K562 (cell line): ENCODE results near the gene CALM1. TPM values are rescaled to one million over a fixed set of nuclear protein-coding genes. Genes with fewer than 3 reads are reported as not detected.

Source experiments
- ELF4 ChIP-seq: fragments of 450-650 bp; formaldehyde crosslinking; IDR thresholded peaks from 2 replicates; pipeline ENCODE4 v1.4.0; 2022; ENCODE audit warnings: missing genetic modification characterization
- GTF2A2 ChIP-seq: IDR thresholded peaks from 2 replicates; pipeline ENCODE4 v1.6.1; 2016; ENCODE audit warnings: mild to moderate bottlenecking, missing genetic modification characterization, missing compliant biosample characterization
- ILK ChIP-seq: fragments of 450-650 bp; IDR thresholded peaks from 2 replicates; pipeline ENCODE4 v1.6.1; 2016; ENCODE audit warnings: missing genetic modification characterization, low read depth, mild to moderate bottlenecking, missing compliant biosample characterization, moderate library complexity, borderline replicate concordance
- LCOR ChIP-seq: sonication (generic); formaldehyde crosslinking; IDR thresholded peaks from 2 replicates; pipeline ENCODE4 v1.8.0; 2022; ENCODE audit warnings: mild to moderate bottlenecking, missing genetic modification reagents
- NFIX ChIP-seq: fragments of 250-450 bp; sonication (Bioruptor Pico); IDR thresholded peaks from 2 replicates; pipeline ENCODE4 v1.4.0; 2020; ENCODE audit warnings: low read depth, mild to moderate bottlenecking, moderate library complexity
- PCBP2 ChIP-seq: fragments of 200-400 bp; formaldehyde crosslinking; IDR thresholded peaks from 2 replicates; pipeline ENCODE4 v1.6.1; 2018; ENCODE audit warnings: low read length, low read depth, mild to moderate bottlenecking, moderate library complexity; ENCODE audit not compliant: poor library complexity, severe bottlenecking
- PHF20 ChIP-seq: fragments of 450-650 bp; IDR thresholded peaks from 2 replicates; pipeline ENCODE4 v1.6.1; 2018; ENCODE audit not compliant: partially characterized antibody
- POLR2AphosphoS5 ChIP-seq: IDR thresholded peaks from 2 replicates; pipeline ENCODE4 v1.6.1; 2011; ENCODE audit warnings: mild to moderate bottlenecking, low read depth, low read length, moderate library complexity; ENCODE audit not compliant: control insufficient read depth, insufficient read depth
- TCF3 ChIP-seq: sonication (generic); formaldehyde crosslinking; IDR thresholded peaks from 2 replicates; pipeline ENCODE4 v1.4.0; 2020; ENCODE audit warnings: mild to moderate bottlenecking, missing genetic modification reagents
- ZFP1 ChIP-seq: fragments of 450-650 bp; formaldehyde crosslinking; IDR thresholded peaks from 2 replicates; pipeline ENCODE4 v1.4.0; 2020; ENCODE audit warnings: mild to moderate bottlenecking, mixed read lengths
- ZNF311 ChIP-seq: fragments of 250-450 bp; sonication (Bioruptor Pico); IDR thresholded peaks from 2 replicates; pipeline ENCODE4 v1.4.0; 2020; ENCODE audit warnings: mild to moderate bottlenecking, moderate library complexity
- ZNF644 ChIP-seq: fragments of 200-800 bp; sonication (Bioruptor generic); IDR thresholded peaks from 2 replicates; pipeline ENCODE4 v1.6.1; 2016; ENCODE audit warnings: low read depth, missing genetic modification characterization, missing compliant biosample characterization
- ZNF778 ChIP-seq: fragments of 450-650 bp; formaldehyde crosslinking; IDR thresholded peaks from 2 replicates; pipeline ENCODE4 v1.4.0; 2020; ENCODE audit warnings: mild to moderate bottlenecking, moderate library complexity
- ZNF785 ChIP-seq: fragments of 250-450 bp; sonication (Bioruptor Pico); IDR thresholded peaks from 2 replicates; pipeline ENCODE4 v1.4.0; 2020; ENCODE audit warnings: mild to moderate bottlenecking
- polyA plus RNA-seq, 8 experiments: library from polyadenylated mRNA; depleted of rRNA in 4 of 8; stranded (reverse) in 5 of 8; unstranded in 3 of 8; fragments of >200 nt; fragmentation: Nextera tagmentation in 2 of 8; fragmentation: Illumina TruSeq in 1 of 8; extraction: Ambion mirVana in 2 of 8; extraction: Trizol in 1 of 8; gene quantifications; 2 replicates each; pipeline versions ENCODE4 v1.2.1 to v1.2.3, GENCODE V29; 2011 to 2014; ENCODE audit warnings: inconsistent platforms in 1 of 8, missing spikeins in 1 of 8
- total RNA-seq, 7 experiments: library from RNA; depleted of rRNA in 6 of 7; stranded (reverse); fragments of >200 nt in 6 of 7; fragmentation: Illumina TruSeq in 2 of 7; extraction: Trizol in 2 of 7; gene quantifications; 2 replicates each; pipeline versions ENCODE4 v1.2.1 to v1.2.3, GENCODE V29; 2011 to 2021; ENCODE audit warnings: low replicate concordance in 1 of 7
- TF ChIP-seq, protein P1 (sequence below), 2 experiments: fragments of 450-650 bp; conservative IDR thresholded peaks; 2 replicates each; pipeline ENCODE4 v1.6.1; 2017; ENCODE audit warnings: mild to moderate bottlenecking in 2 of 2, moderate library complexity in 2 of 2
- TF ChIP-seq, protein P2 (sequence below): fragments of 450-650 bp; IDR thresholded peaks from 2 replicates; pipeline ENCODE4 v1.6.1; 2017; ENCODE audit warnings: mild to moderate bottlenecking, moderate library complexity
- TF ChIP-seq, protein P3 (sequence below), 2 experiments: fragments of 450-650 bp in 1 of 2; sonication (generic) in 1 of 2; formaldehyde crosslinking in 1 of 2; IDR thresholded peaks in 1 of 2; conservative IDR thresholded peaks in 1 of 2; 2 replicates each; pipeline versions ENCODE4 v1.6.1 to v1.8.1; 2016 to 2023; ENCODE audit warnings: mild to moderate bottlenecking in 2 of 2, moderate library complexity in 2 of 2, inconsistent platforms in 1 of 2, missing genetic modification reagents in 1 of 2
- TF ChIP-seq, protein P4 (sequence below): fragments of 250-450 bp; sonication (Bioruptor Pico); IDR thresholded peaks from 2 replicates; pipeline ENCODE4 v1.5.0; 2021; ENCODE audit warnings: mild to moderate bottlenecking, borderline replicate concordance
- TF ChIP-seq, protein P5 (sequence below): sonication (generic); formaldehyde crosslinking; IDR thresholded peaks from 2 replicates; pipeline ENCODE4 v1.8.1; 2023; ENCODE audit warnings: mild to moderate bottlenecking, missing genetic modification reagents

The CALM1 gene
- total and polyA plus RNA-seq, 9 of the 15 experiments (the other 6 are each of a cell fraction or from before 2014, with no cell fraction given): 48.0 to 269 (median 158) TPM

DNA sequence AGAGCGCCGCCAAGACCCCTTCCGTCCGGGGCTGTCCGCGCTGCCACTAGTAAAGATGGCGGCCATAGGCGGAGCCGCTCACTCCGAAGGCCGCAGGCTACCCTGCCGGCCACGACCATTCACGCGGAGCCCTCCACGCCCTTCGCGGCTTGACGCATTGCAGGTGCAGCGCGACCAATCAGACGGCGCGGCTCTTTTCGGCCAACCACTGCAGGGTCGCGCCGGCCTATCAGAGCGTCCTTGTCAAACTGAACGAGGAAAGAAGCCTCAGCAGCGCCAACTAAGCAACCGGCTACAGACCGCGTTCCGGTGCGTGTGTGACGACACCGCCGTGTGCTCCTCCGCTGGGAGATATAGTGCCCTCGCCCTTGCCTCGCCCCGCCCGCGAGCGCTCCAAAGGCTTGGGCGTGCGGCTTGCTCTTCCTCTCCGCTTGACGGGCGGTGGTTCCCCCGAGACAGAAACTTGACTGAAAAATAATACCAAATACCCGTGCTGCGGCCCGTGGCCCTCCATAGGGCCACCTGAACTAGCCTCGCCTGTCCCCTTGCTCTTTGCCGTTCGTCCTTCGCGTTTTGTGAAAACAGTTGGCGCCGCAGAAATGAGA lies 13.6 kb upstream of the CALM1 start (continued):
- TF ChIP-seq, protein P1, sequence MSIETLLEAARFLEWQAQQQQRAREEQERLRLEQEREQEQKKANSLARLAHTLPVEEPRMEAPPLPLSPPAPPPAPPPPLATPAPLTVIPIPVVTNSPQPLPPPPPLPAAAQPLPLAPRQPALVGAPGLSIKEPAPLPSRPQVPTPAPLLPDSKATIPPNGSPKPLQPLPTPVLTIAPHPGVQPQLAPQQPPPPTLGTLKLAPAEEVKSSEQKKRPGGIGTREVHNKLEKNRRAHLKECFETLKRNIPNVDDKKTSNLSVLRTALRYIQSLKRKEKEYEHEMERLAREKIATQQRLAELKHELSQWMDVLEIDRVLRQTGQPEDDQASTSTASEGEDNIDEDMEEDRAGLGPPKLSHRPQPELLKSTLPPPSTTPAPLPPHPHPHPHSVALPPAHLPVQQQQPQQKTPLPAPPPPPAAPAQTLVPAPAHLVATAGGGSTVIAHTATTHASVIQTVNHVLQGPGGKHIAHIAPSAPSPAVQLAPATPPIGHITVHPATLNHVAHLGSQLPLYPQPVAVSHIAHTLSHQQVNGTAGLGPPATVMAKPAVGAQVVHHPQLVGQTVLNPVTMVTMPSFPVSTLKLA (conservative IDR thresholded peaks at IDR 0.05): peak; percentile 76 to 84
- TF ChIP-seq GTF2A2 (tag) (peak; percentile 82), POLR2AphosphoS5 (0 out of 2 replicates have a peak, but pooled peaks have one; percentile 35), TCF3 (CRISPR knock-in tag) (peak; percentile 10; the same call in 1 of the 2 replicates), ZFP1 (CRISPR knock-in tag) (no peak), PCBP2 (no peak), ZNF778 (no peak), ELF4 (CRISPR knock-in tag) (no peak), ZNF785 (CRISPR knock-in tag) (no peak), PHF20 (no peak), ZNF311 (no peak), ZNF644 (tag) (peak; percentile 59; the same call in 1 of the 2 replicates), ILK (tag) (no peak), LCOR (no peak), NFIX (CRISPR knock-in tag) (no peak)
- TF ChIP-seq, protein P2, sequence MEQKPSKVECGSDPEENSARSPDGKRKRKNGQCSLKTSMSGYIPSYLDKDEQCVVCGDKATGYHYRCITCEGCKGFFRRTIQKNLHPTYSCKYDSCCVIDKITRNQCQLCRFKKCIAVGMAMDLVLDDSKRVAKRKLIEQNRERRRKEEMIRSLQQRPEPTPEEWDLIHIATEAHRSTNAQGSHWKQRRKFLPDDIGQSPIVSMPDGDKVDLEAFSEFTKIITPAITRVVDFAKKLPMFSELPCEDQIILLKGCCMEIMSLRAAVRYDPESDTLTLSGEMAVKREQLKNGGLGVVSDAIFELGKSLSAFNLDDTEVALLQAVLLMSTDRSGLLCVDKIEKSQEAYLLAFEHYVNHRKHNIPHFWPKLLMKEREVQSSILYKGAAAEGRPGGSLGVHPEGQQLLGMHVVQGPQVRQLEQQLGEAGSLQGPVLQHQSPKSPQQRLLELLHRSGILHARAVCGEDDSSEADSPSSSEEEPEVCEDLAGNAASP: no peak
- TF ChIP-seq, protein P3, sequence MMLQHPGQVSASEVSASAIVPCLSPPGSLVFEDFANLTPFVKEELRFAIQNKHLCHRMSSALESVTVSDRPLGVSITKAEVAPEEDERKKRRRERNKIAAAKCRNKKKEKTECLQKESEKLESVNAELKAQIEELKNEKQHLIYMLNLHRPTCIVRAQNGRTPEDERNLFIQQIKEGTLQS (IDR thresholded peaks at IDR 0.05): peak; percentile 73
- TF ChIP-seq, protein P3 (CRISPR knock-in tag; conservative IDR thresholded peaks at IDR 0.05): peak; percentile 69
- TF ChIP-seq, protein P4, sequence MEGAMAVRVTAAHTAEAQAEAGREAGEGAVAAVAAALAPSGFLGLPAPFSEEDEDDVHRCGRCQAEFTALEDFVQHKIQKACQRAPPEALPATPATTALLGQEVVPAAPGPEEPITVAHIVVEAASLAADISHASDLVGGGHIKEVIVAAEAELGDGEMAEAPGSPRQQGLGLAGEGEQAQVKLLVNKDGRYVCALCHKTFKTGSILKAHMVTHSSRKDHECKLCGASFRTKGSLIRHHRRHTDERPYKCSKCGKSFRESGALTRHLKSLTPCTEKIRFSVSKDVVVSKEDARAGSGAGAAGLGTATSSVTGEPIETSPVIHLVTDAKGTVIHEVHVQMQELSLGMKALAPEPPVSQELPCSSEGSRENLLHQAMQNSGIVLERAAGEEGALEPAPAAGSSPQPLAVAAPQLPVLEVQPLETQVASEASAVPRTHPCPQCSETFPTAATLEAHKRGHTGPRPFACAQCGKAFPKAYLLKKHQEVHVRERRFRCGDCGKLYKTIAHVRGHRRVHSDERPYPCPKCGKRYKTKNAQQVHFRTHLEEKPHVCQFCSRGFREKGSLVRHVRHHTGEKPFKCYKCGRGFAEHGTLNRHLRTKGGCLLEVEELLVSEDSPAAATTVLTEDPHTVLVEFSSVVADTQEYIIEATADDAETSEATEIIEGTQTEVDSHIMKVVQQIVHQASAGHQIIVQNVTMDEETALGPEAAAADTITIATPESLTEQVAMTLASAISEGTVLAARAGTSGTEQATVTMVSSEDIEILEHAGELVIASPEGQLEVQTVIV (CRISPR knock-in tag): no peak
- TF ChIP-seq, protein P5, sequence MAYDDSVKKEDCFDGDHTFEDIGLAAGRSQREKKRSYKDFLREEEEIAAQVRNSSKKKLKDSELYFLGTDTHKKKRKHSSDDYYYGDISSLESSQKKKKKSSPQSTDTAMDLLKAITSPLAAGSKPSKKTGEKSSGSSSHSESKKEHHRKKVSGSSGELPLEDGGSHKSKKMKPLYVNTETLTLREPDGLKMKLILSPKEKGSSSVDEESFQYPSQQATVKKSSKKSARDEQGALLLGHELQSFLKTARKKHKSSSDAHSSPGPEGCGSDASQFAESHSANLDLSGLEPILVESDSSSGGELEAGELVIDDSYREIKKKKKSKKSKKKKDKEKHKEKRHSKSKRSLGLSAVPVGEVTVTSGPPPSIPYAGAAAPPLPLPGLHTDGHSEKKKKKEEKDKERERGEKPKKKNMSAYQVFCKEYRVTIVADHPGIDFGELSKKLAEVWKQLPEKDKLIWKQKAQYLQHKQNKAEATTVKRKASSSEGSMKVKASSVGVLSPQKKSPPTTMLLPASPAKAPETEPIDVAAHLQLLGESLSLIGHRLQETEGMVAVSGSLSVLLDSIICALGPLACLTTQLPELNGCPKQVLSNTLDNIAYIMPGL (CRISPR knock-in tag): no peak
